Endometrial microvascular endothelial cells (primary cell): Measurements from ENCODE around the gene OR13C4. TPM values are rescaled to one million over a fixed set of nuclear protein-coding genes. Genes with fewer than 3 reads are reported as not detected.

Source experiments
- total RNA-seq: library from RNA; depleted of rRNA; stranded (reverse); fragments of >200 nt; gene quantifications from one replicate; pipeline ENCODE4 v1.2.3, GENCODE V29; 2015; ENCODE audit errors: inconsistent ontology term

OR13C4 gene
- total RNA-seq, 1 donor from 2014 or later: not detected

Other genes starting within 250 kb of the OR13C4 start
- not detected for gene OR13F1, start 22.9 kb downstream of the OR13C4 start, total RNA-seq
- not detected for gene OR13C3, start 9.6 kb upstream of the OR13C4 start, total RNA-seq
- gene OR13C8, start 42.0 kb upstream of the OR13C4 start, total RNA-seq: not detected
- not detected for gene OR13C5, start 72.2 kb upstream of the OR13C4 start, total RNA-seq
- not detected for gene OR13C2, start 78.4 kb upstream of the OR13C4 start, total RNA-seq
- gene OR13C9, start 91.0 kb upstream of the OR13C4 start, total RNA-seq: not detected
- gene OR13D1, start 167.3 kb upstream of the OR13C4 start, total RNA-seq: not detected
- gene NIPSNAP3A, start 220.5 kb upstream of the OR13C4 start, total RNA-seq: 68.4 TPM
- gene NIPSNAP3B, start 236.9 kb upstream of the OR13C4 start, total RNA-seq: 0.37 TPM